H9 (cell line): ENCODE measurements around the gene MDGA2. TPM values are rescaled to one million over a fixed set of nuclear protein-coding genes. Genes with fewer than 3 reads are reported as not detected.

ENCODE experiments used
- DNase-seq: peaks from one replicate; pipeline ENCODE4 v3.0.0-alpha.2; 2017
- H2AFZ ChIP-seq: one replicate; pipeline ENCODE4 v1.6.1; 2013; ENCODE audit warnings: mild to moderate bottlenecking, low read length, control low read depth, moderate library complexity
- H2AK5ac ChIP-seq: 2 replicates; pipeline ENCODE4 v1.6.1; 2013; ENCODE audit warnings: low read length, control low read depth, mixed read lengths; ENCODE audit not compliant: insufficient read length
- H2BK120ac ChIP-seq: one replicate; pipeline ENCODE4 v1.6.1; 2013; ENCODE audit warnings: low read depth, mild to moderate bottlenecking, low read length, control low read depth, inconsistent platforms; ENCODE audit not compliant: poor library complexity, severe bottlenecking
- H2BK12ac ChIP-seq: 2 replicates; pipeline ENCODE4 v1.6.1; 2013; ENCODE audit warnings: low read length, control low read depth, mixed read lengths, low read depth; ENCODE audit not compliant: insufficient read length
- H2BK15ac ChIP-seq: 2 replicates; pipeline ENCODE4 v1.6.1; 2013; ENCODE audit warnings: low read depth, low read length, control low read depth
- H2BK20ac ChIP-seq: one replicate; pipeline ENCODE4 v1.6.1; 2013; ENCODE audit warnings: low read depth, mild to moderate bottlenecking, low read length, control low read depth, inconsistent platforms; ENCODE audit not compliant: poor library complexity, severe bottlenecking
- H2BK5ac ChIP-seq: 2 replicates; pipeline ENCODE4 v1.6.1; 2013; ENCODE audit warnings: low read length, control low read depth, mixed read lengths; ENCODE audit not compliant: insufficient read length
- H3K14ac ChIP-seq: 2 replicates; pipeline ENCODE4 v1.6.1; 2013; ENCODE audit warnings: low read length, control low read depth; ENCODE audit not compliant: insufficient read depth
- H3K18ac ChIP-seq: 2 replicates; pipeline ENCODE4 v1.6.1; 2013; ENCODE audit warnings: low read depth, mild to moderate bottlenecking, mixed read lengths, low read length, control low read depth; ENCODE audit not compliant: insufficient read length
- H3K23ac ChIP-seq: 2 replicates; pipeline ENCODE4 v1.6.1; 2013; ENCODE audit warnings: low read length, control low read depth, mixed read lengths, low read depth; ENCODE audit not compliant: insufficient read length
- H3K23me2 ChIP-seq: 2 replicates; pipeline ENCODE4 v1.6.1; 2013; ENCODE audit warnings: low read depth, mild to moderate bottlenecking, mixed read lengths, low read length, control low read depth; ENCODE audit not compliant: insufficient read length, poor library complexity, severe bottlenecking
- H3K27ac ChIP-seq: 2 replicates; pipeline ENCODE4 v1.5.1; 2013; ENCODE audit warnings: low read length, control low read depth, mixed read lengths, low read depth; ENCODE audit not compliant: insufficient read length
- H3K27me3 ChIP-seq: 2 replicates; pipeline ENCODE4 v1.6.1; 2013; ENCODE audit warnings: low read length, control low read depth, inconsistent platforms; ENCODE audit not compliant: insufficient read depth
- H3K4ac ChIP-seq: 2 replicates; pipeline ENCODE4 v1.6.1; 2013; ENCODE audit warnings: low read depth, mild to moderate bottlenecking, control low read depth, inconsistent platforms, low read length, moderate library complexity
- H3K4me1 ChIP-seq: 2 replicates; pipeline ENCODE4 v1.6.1; 2013; ENCODE audit warnings: low read length, control low read depth, inconsistent platforms; ENCODE audit not compliant: insufficient read depth
- H3K4me2 ChIP-seq: 2 replicates; pipeline ENCODE4 v1.6.1; 2013; ENCODE audit warnings: low read length, control low read depth, mixed read lengths; ENCODE audit not compliant: insufficient read length, insufficient read depth
- H3K56ac ChIP-seq: 2 replicates; pipeline ENCODE4 v1.6.1; 2013; ENCODE audit warnings: low read depth, mild to moderate bottlenecking, mixed read lengths, low read length, control low read depth; ENCODE audit not compliant: insufficient read length
- H3K79me1 ChIP-seq: 2 replicates; pipeline ENCODE4 v1.6.1; 2013; ENCODE audit warnings: low read depth, mild to moderate bottlenecking, moderate library complexity, low read length, control low read depth, inconsistent platforms; ENCODE audit not compliant: insufficient read depth, poor library complexity, severe bottlenecking
- H3K79me2 ChIP-seq: 2 replicates; pipeline ENCODE4 v1.6.1; 2013; ENCODE audit warnings: low read length, control low read depth, inconsistent platforms; ENCODE audit not compliant: insufficient read depth
- H3K9ac ChIP-seq: 2 replicates; pipeline ENCODE4 v1.6.1; 2013; ENCODE audit warnings: low read length, control low read depth, mixed read lengths; ENCODE audit not compliant: insufficient read length; ENCODE audit errors: extremely low read depth
- H3K9me3 ChIP-seq: one replicate; pipeline ENCODE4 v1.6.1; 2013; ENCODE audit warnings: low read depth, low read length, inconsistent platforms; ENCODE audit not compliant: control insufficient read depth
- H3T11ph ChIP-seq: one replicate; pipeline ENCODE4 v1.6.1; 2013; ENCODE audit warnings: mild to moderate bottlenecking, low read length, control low read depth, inconsistent platforms
- H4K20me1 ChIP-seq: one replicate; pipeline ENCODE4 v1.6.1; 2013; ENCODE audit not compliant: control insufficient read depth, insufficient read length, insufficient read depth
- H4K5ac ChIP-seq: 2 replicates; pipeline ENCODE4 v1.6.1; 2013; ENCODE audit warnings: low read depth, mild to moderate bottlenecking, mixed read lengths, low read length, control low read depth; ENCODE audit not compliant: insufficient read length
- H4K8ac ChIP-seq: replicated peaks from 2 replicates; pipeline ENCODE4 v1.6.1; 2013; ENCODE audit warnings: low read length, control low read depth, mixed read lengths, low read depth; ENCODE audit not compliant: insufficient read length
- H4K91ac ChIP-seq: 2 replicates; pipeline ENCODE4 v1.6.1; 2013; ENCODE audit warnings: low read depth, mild to moderate bottlenecking, moderate library complexity, mixed read lengths, low read length, control low read depth; ENCODE audit not compliant: insufficient read length
- H3K27ac Mint-ChIP-seq, 3 experiments: 2 replicates in 2 of 3; 3 replicates in 1 of 3; pipeline ENCODE4 v1.8.0; 2020 to 2021; ENCODE audit warnings: mixed read lengths in 3 of 3, mild to moderate bottlenecking in 1 of 3, moderate library complexity in 1 of 3
- H3K27me3 Mint-ChIP-seq: 2 replicates; pipeline ENCODE4 v1.8.0; 2021; ENCODE audit warnings: low read depth, mild to moderate bottlenecking, moderate library complexity, mixed read lengths
- H3K36me3 Mint-ChIP-seq, 3 experiments: 2 replicates in 2 of 3; 3 replicates in 1 of 3; pipeline ENCODE4 v1.8.0; 2020 to 2021; ENCODE audit warnings: low read depth in 3 of 3, mixed read lengths in 3 of 3; ENCODE audit not compliant: insufficient read depth in 1 of 3
- H3K4me1 Mint-ChIP-seq, 2 experiments: 2 replicates each; pipeline ENCODE4 v1.8.0; 2020; ENCODE audit warnings: mixed read lengths in 2 of 2
- H3K4me3 Mint-ChIP-seq, 2 experiments: 2 replicates in 1 of 2; 3 replicates in 1 of 2; pipeline ENCODE4 v1.8.0; 2020 to 2021; ENCODE audit warnings: mild to moderate bottlenecking in 2 of 2, mixed read lengths in 2 of 2, moderate library complexity in 1 of 2
- H3K9me3 Mint-ChIP-seq, 2 experiments: 2 replicates in 1 of 2; 3 replicates in 1 of 2; pipeline ENCODE4 v1.8.0; 2020; ENCODE audit warnings: mild to moderate bottlenecking in 2 of 2, mixed read lengths in 2 of 2, moderate library complexity in 1 of 2
- WGBS: extraction: QIAGEN DNeasy Blood & Tissue Kit; methylation state at CpG from one replicate; pipeline ENCODE4 v1.1.7; 2013; ENCODE audit warnings: missing lambda C conversion rate, low lambda C conversion rate, mixed read lengths; ENCODE audit not compliant: insufficient read length; ENCODE audit errors: extremely low coverage; 5-methylcytosine and 5-hydroxymethylcytosine counted together
- total RNA-seq: library from RNA; stranded (reverse); gene quantifications from 2 replicates; pipeline ENCODE4 v1.2.1, GENCODE V29; 2021
- TF ChIP-seq, protein P1 (sequence below): fragments of 200-600 bp; sonication (generic); conservative IDR thresholded peaks from 3 replicates; pipeline ENCODE4 v1.8.0; 2021; ENCODE audit warnings: antibody characterized with exemption, mild to moderate bottlenecking

The MDGA2 gene
- total RNA-seq, 1 experiment from 2014 or later: 1.9 TPM

GRCh38 chr14:47008732-47009131 is 666.7 kb downstream of the MDGA2 start:
- no peak overlapping the region for H3K27ac Mint-ChIP-seq
- Histone ChIP-seq H3K56ac (no peak overlapping the region), H4K5ac (no peak overlapping the region), H2BK20ac (no peak overlapping the region), H3K18ac (no peak overlapping the region), H3K14ac (no peak overlapping the region), H3K27ac (no peak overlapping the region), H3K23me2 (no peaks in the 10 kb centered on the region), H4K8ac (no peak overlapping the region), H2BK12ac (no peak overlapping the region), H3K79me1 (no peaks in the 10 kb centered on the region), H3K4me1 (no peaks in the 10 kb centered on the region; the same call in 1 of the 2 replicates), H3K27me3 (no peaks in the 10 kb centered on the region), H3K9me3 (no peaks in the 10 kb centered on the region), H4K20me1 (no peaks in the 10 kb centered on the region), H3K23ac (no peak overlapping the region), H2BK15ac (no peak overlapping the region), H3K4me2 (no peak overlapping the region), H3K4ac (no peak overlapping the region), H2BK120ac (no peak overlapping the region), H4K91ac (no peak overlapping the region), H3K79me2 (no peaks in the 10 kb centered on the region), H2BK5ac (no peak overlapping the region), H2AK5ac (no peak overlapping the region), H2AFZ (no peak overlapping the region), H3K9ac (no peak overlapping the region), H3T11ph (no peak overlapping the region)
- H3K4me3 Mint-ChIP-seq: no peak overlapping the region
- TF ChIP-seq, protein P1, sequence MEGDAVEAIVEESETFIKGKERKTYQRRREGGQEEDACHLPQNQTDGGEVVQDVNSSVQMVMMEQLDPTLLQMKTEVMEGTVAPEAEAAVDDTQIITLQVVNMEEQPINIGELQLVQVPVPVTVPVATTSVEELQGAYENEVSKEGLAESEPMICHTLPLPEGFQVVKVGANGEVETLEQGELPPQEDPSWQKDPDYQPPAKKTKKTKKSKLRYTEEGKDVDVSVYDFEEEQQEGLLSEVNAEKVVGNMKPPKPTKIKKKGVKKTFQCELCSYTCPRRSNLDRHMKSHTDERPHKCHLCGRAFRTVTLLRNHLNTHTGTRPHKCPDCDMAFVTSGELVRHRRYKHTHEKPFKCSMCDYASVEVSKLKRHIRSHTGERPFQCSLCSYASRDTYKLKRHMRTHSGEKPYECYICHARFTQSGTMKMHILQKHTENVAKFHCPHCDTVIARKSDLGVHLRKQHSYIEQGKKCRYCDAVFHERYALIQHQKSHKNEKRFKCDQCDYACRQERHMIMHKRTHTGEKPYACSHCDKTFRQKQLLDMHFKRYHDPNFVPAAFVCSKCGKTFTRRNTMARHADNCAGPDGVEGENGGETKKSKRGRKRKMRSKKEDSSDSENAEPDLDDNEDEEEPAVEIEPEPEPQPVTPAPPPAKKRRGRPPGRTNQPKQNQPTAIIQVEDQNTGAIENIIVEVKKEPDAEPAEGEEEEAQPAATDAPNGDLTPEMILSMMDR: no peak
- no peaks in the 10 kb centered on the region for H3K9me3 Mint-ChIP-seq
- peaks cover 7 to 8% of the 10 kb centered on the region in 2 experiments for H3K4me1 Mint-ChIP-seq
- no CpG with 5 or more reads among the region's 2 CpGs for WGBS
- no peaks in the 10 kb centered on the region for H3K36me3 Mint-ChIP-seq
- no peak for DNase-seq
- no peaks in the 10 kb centered on the region for H3K27me3 Mint-ChIP-seq
